OCI-LY7 (cell line): ENCODE measurements around the gene PRDM13.

Experiments
- EZH2phosphoT487 ChIP-seq: fragments of 200-600 bp; sonication (generic); IDR thresholded peaks from 2 replicates; pipeline ENCODE4 v1.6.1; 2018; ENCODE audit warnings: low read depth, borderline replicate concordance, mild to moderate bottlenecking, mixed run types, antibody characterized with exemption, low read length, moderate library complexity, mixed read lengths
- TF ChIP-seq, protein P1 (sequence below): fragments of 200-600 bp; sonication (generic); conservative IDR thresholded peaks from 2 replicates; pipeline ENCODE4 v1.5.1; 2014; ENCODE audit warnings: mild to moderate bottlenecking, antibody characterized with exemption, low read length, moderate library complexity, mixed read lengths

DNA sequence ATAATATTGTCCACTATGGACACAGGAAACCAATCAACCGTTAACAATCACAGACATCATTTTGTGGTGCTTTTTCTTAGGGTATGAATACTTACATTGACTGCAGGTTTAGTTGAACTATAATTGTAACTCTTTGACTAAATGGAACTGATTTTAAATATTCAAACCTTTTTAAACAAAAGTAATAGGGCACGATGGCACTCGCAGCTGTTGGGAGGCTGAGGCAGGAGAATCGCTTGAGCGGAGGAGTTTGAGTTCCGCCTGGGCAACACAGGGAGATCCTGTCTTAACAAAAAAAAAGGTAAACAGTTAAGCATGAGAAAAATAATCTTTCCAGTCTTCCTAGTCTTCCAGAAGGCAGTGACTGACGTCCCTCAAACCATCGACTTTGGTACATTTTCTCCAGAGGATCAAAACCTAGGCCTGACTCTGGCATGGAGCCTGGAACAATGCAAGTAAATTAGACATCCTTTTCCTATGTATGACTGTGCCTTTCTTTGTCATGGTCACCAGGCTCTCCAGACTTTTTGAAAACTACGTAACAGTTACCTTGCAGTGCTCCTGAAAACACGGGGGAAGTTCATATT lies 16.6 kb upstream of the PRDM13 start:
- TF ChIP-seq, protein P1, sequence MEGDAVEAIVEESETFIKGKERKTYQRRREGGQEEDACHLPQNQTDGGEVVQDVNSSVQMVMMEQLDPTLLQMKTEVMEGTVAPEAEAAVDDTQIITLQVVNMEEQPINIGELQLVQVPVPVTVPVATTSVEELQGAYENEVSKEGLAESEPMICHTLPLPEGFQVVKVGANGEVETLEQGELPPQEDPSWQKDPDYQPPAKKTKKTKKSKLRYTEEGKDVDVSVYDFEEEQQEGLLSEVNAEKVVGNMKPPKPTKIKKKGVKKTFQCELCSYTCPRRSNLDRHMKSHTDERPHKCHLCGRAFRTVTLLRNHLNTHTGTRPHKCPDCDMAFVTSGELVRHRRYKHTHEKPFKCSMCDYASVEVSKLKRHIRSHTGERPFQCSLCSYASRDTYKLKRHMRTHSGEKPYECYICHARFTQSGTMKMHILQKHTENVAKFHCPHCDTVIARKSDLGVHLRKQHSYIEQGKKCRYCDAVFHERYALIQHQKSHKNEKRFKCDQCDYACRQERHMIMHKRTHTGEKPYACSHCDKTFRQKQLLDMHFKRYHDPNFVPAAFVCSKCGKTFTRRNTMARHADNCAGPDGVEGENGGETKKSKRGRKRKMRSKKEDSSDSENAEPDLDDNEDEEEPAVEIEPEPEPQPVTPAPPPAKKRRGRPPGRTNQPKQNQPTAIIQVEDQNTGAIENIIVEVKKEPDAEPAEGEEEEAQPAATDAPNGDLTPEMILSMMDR: no peak
- no peak for TF ChIP-seq EZH2phosphoT487
